Prostate gland (tissue), 2 donors: ENCODE data around the gene KLK1. TPM values are rescaled to one million over a fixed set of nuclear protein-coding genes. Genes with fewer than 3 reads are reported as not detected.

Experiments
- DNase-seq: peaks from one replicate; pipeline ENCODE4 v3.0.0-alpha.2; 2019; ENCODE audit warnings: low spot score
- H3K27ac ChIP-seq, 2 donors: fragments of 200-600 bp; sonication (generic); 2 replicates each; pipeline ENCODE4 v1.5.1; 2017 to 2019
- H3K27me3 ChIP-seq: fragments of 200-600 bp; sonication (generic); replicated peaks from 2 replicates; pipeline ENCODE4 v1.5.1; 2019; ENCODE audit not compliant: insufficient read depth
- H3K36me3 ChIP-seq, 2 donors: fragments of 200-600 bp; sonication (generic); 1 replicate in 1 of 2; 2 replicates in 1 of 2; pipeline versions ENCODE4 v1.5.1 to v1.8.1; 2017 to 2019
- H3K4me1 ChIP-seq: fragments of 200-600 bp; sonication (generic); replicated peaks from 2 replicates; pipeline ENCODE4 v1.5.1; 2019
- H3K4me3 ChIP-seq, 2 donors: fragments of 200-600 bp; sonication (generic); 2 replicates each; pipeline ENCODE4 v1.5.1; 2017 to 2019
- H3K9me3 ChIP-seq: fragments of 200-600 bp; sonication (generic); 2 replicates; pipeline ENCODE4 v1.5.1; 2017
- CTCF ChIP-seq, 4 experiments: fragments of 200-600 bp in 2 of 4; fragments of 450-650 bp in 2 of 4; sonication (generic) in 2 of 4; IDR thresholded peaks; 1 replicate in 3 of 4; 2 replicates in 1 of 4; pipeline ENCODE4 v1.5.1; 2016 to 2019; ENCODE audit warnings: antibody characterized with exemption in 4 of 4, mild to moderate bottlenecking in 2 of 4, moderate library complexity in 2 of 4
- POLR2A ChIP-seq: fragments of 450-650 bp; IDR thresholded peaks from one replicate; pipeline ENCODE4 v1.6.1; 2016; ENCODE audit warnings: antibody characterized with exemption, mild to moderate bottlenecking
- POLR2AphosphoS5 ChIP-seq: sonication (generic); formaldehyde crosslinking; IDR thresholded peaks from one replicate; pipeline ENCODE4 v1.6.1; 2017; ENCODE audit warnings: antibody characterized with exemption
- WGBS: methylation state at CpG from one replicate; pipeline ENCODE4 v1.1.5; 2018; 5-methylcytosine and 5-hydroxymethylcytosine counted together
- intact Hi-C: fragments of 100-400 bp; cut with DNase I; formaldehyde crosslinking; loops from one replicate; pipeline ENCODE4 v1.14.2; 2022
- total RNA-seq, 2 donors: library from RNA; depleted of rRNA; stranded (reverse); fragments of >200 nt; gene quantifications; one replicate each; pipeline ENCODE4 v1.1.0, GENCODE V29; 2016

The KLK1 gene
- total RNA-seq, 2 donors from 2014 or later: 8.3 to 45.2 TPM

- intact Hi-C loops: no loop called here
- no peaks in the 10 kb centered on the region for H3K9me3 ChIP-seq
- WGBS: 87% methylated on average over 8 of the region's 8 CpGs
- no peaks in the 10 kb centered on the region for H3K27me3 ChIP-seq
- no peak for DNase-seq
- H3K27ac ChIP-seq: peak overlapping the region in 1 of 2 donors; percentile 31
- no peak overlapping the region for H3K4me3 ChIP-seq
- H3K4me1 ChIP-seq: peaks cover 6% of the 10 kb centered on the region
- H3K36me3 ChIP-seq: peaks cover 4 to 15% of the 10 kb centered on the region in 2 donors
- TF ChIP-seq POLR2AphosphoS5: no peak
- no peak for TF ChIP-seq CTCF (IDR thresholded peaks at IDR 0.05)
- no peak for TF ChIP-seq POLR2A
Measured at GRCh38 chr19:50796634-50797428, 26.8 kb downstream of the KLK1 start.

- intact Hi-C loops: no loop called here
- WGBS: 85% methylated on average over 9 of the region's 9 CpGs
- peak overlapping the region in 1 of 2 donors; percentile 31 for H3K27ac ChIP-seq
- no peak for DNase-seq
- peaks cover 6% of the 10 kb centered on the region for H3K4me1 ChIP-seq
- H3K9me3 ChIP-seq: no peaks in the 10 kb centered on the region
- TF ChIP-seq POLR2A (no peak), CTCF (IDR thresholded peaks at IDR 0.05) (no peak), POLR2AphosphoS5 (no peak)
- H3K4me3 ChIP-seq: no peak overlapping the region
- H3K36me3 ChIP-seq: peaks cover 4 to 15% of the 10 kb centered on the region in 2 donors
- no peaks in the 10 kb centered on the region for H3K27me3 ChIP-seq
Measured at GRCh38 chr19:50796128-50796633, 27.4 kb downstream of the KLK1 start.

- Histone ChIP-seq H3K27me3 (no peaks in the 10 kb centered on the region), H3K27ac (no peak overlapping the region), H3K36me3 (peaks cover 4 to 15% of the 10 kb centered on the region in 2 donors), H3K4me3 (no peak overlapping the region), H3K4me1 (peaks cover 4% of the 10 kb centered on the region), H3K9me3 (no peaks in the 10 kb centered on the region)
- TF ChIP-seq POLR2AphosphoS5 (no peak), POLR2A (no peak), CTCF (IDR thresholded peaks at IDR 0.05) (no peak)
- DNase-seq: no peak
- 98% methylated on average over 4 of the region's 4 CpGs for WGBS
- intact Hi-C loops: no loop called here
Measured at GRCh38 chr19:50795664-50796073, 27.9 kb downstream of the KLK1 start.

GRCh38 chr19:50794876-50795663, 28.5 kb downstream of the KLK1 start:
- Histone ChIP-seq H3K27ac (no peak overlapping the region), H3K36me3 (peaks cover 4 to 15% of the 10 kb centered on the region in 2 donors), H3K4me3 (no peak overlapping the region), H3K9me3 (no peaks in the 10 kb centered on the region), H3K27me3 (no peaks in the 10 kb centered on the region), H3K4me1 (peaks cover 4% of the 10 kb centered on the region)
- DNase-seq: no peak
- intact Hi-C loops: no loop called here
- peak in 1 of 4 experiments; percentile 19 for TF ChIP-seq CTCF (IDR thresholded peaks at IDR 0.05)
- TF ChIP-seq POLR2AphosphoS5: no peak
- WGBS: 52% methylated on average over 18 of the region's 18 CpGs
